ENCODE data around the gene NOVA2. TPM values are rescaled to one million over a fixed set of nuclear protein-coding genes. Genes with fewer than 3 reads are reported as not detected.

The NOVA2 gene
- total RNA-seq, 4 donors from 2014 or later: 0.74 to 10.9 (median 3.8) TPM

- DNase-seq (ENCODE audit: low spot score): peak; percentile 97
- ATAC-seq (ENCODE audit: low FRiP score): peak; percentile 82
- no peak for TF ChIP-seq CTCF (IDR thresholded peaks at IDR 0.05)
These were observed 46.0 kb downstream of the NOVA2 start for GRCh38 chr19:45927565-45928261.

- DNase-seq (ENCODE audit: low spot score) (no peak), ATAC-seq (ENCODE audit: low FRiP score) (no peak)
- TF ChIP-seq CTCF (IDR thresholded peaks at IDR 0.05): no peak
These were observed 48.7 kb downstream of the NOVA2 start for GRCh38 chr19:45924891-45925447.

GRCh38 chr19:45922281-45922680, 51.4 kb downstream of the NOVA2 start:
- no peak for TF ChIP-seq CTCF (IDR thresholded peaks at IDR 0.05)
- ATAC-seq (ENCODE audit: low FRiP score) (no peak), DNase-seq (ENCODE audit: low spot score) (no peak)

- DNase-seq (ENCODE audit: low spot score) (no peak), ATAC-seq (ENCODE audit: low FRiP score) (no peak)
- no peak for TF ChIP-seq CTCF (IDR thresholded peaks at IDR 0.05)
These were observed 53.2 kb downstream of the NOVA2 start for GRCh38 chr19:45920458-45920857.

GRCh38 chr19:45919678-45920077, 54.0 kb downstream of the NOVA2 start:
- ATAC-seq (ENCODE audit: low FRiP score): no peak

GRCh38 chr19:45918721-45919120, 54.9 kb downstream of the NOVA2 start:
- no peak for DNase-seq (ENCODE audit: low spot score)
- TF ChIP-seq CTCF (IDR thresholded peaks at IDR 0.05): no peak
- no peak for ATAC-seq (ENCODE audit: low FRiP score)

More at GRCh38 chr19:45919678-45920077, 54.0 kb downstream of the NOVA2 start:
- no peak for TF ChIP-seq CTCF (IDR thresholded peaks at IDR 0.05)
- no peak for DNase-seq (ENCODE audit: low spot score)
